HG03095 (cell line): ENCODE measurements around the gene SLCO6A1.
"Not testable (repeated sequence)": the region's sequence is repeated elsewhere in the genome, so short reads cannot be mapped to it uniquely, and the experiment has no call there.

Source experiments
- ATAC-seq: cut with Tn5 transposase; IDR thresholded peaks from one replicate; pipeline ENCODE4 v1.9.1; 2021; ENCODE audit warnings: moderate library complexity; ENCODE audit not compliant: unreplicated experiment

The SLCO6A1 gene

GRCh38 chr5:102498271-102499034 is at the start of gene SLCO6A1:
Gene SLCO6A1 (minus strand): TSS chr5:102499001. CDS start chr5:102498844, 157 bp downstream.
- no peak for ATAC-seq

DNA sequence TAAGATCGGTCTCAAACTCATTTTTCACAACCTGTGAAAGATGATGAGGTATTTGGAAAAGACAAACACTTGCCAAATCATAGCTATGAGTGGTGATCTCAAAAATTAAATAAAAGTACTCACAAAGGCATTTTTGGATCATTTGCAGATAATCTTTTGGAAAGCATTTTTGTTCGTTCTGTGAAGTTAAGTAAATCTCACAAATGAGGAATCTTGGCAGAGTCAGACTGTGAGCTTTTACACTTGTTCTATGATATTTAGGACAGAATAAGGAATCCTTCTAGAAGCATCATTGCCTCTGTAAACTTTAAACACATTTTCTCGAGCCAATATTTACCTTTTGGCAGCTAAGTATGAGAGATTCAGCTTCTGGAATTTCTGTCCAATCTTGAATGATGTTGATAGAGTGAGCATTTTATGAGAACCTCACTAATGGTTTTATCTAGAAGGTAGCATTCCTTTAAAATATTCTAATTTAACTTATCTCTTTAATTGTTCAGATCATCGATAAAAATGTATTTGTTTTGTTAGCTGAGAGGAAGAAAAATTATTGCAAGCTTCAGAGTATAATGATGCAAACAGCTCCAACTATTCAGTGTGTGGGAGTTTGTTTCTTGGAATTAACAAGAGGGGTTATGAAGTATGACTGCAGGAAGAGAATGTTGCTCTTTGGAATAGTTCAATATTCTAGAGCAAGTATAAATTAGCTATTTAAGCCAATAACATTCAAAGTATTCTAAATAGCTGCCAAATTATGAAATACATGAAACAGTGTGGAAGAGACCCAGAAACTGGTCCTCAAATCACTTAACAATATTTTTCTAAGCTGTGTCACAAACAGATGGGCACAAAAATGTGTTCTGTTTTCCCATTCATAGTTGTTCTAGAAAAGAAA is 48.6 kb upstream of the SLCO6A1 start:
- ATAC-seq, result no peak

DNA sequence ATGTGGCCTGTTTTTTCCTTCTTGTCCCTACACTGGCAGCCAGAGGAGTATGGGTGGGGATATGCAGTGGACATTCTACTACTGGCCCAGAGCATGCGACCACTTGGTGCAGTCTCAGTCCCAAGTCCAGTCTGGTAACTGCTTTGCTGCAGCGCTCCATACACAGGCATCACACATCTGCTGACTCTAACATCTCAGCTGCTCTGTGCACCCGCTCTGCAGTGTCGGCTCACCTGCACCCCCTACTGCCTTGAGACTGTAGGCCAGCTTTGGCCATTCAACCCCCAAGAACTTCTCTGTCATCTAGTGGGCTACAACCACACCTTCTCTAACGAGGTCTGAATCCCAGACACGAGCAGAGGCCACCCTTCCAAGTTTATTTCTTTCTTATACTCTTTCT is 46.4 kb upstream of the SLCO6A1 start:
- ATAC-seq, result peak; percentile 70

GRCh38 chr5:102542057-102542456 is 43.3 kb upstream of the SLCO6A1 start:
- ATAC-seq, result no peak

- no peak for ATAC-seq
Observed at GRCh38 chr5:102539996-102540728, 41.4 kb upstream of the SLCO6A1 start.

- ATAC-seq, result no peak
Observed at GRCh38 chr5:102539562-102539961, 40.8 kb upstream of the SLCO6A1 start.

GRCh38 chr5:102537011-102537410 is 38.2 kb upstream of the SLCO6A1 start:
- ATAC-seq, result no peak

- ATAC-seq, result no peak
Observed at GRCh38 chr5:102536323-102536928, 37.6 kb upstream of the SLCO6A1 start.

DNA sequence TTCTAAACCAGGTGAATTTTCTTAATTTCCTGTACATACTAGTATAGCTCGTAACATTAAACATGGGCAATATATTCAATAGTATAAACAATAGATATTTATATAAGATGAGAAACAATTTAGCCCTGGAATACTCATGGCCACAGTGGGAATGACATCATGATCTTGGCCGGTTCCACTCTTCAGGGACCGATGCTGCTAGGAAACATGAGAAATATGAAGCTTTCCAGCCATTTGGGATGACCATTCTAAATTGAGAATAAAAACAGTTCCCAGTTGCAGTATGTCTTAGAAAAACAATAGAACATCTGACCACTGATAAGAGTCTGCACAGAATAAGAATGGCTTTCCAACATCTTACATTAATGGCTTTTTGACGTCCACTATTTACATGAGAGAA is 33.3 kb upstream of the SLCO6A1 start:
- ATAC-seq, result no peak

GRCh38 chr5:102531506-102531905 is 32.7 kb upstream of the SLCO6A1 start:
- ATAC-seq, result peak; percentile 76

GRCh38 chr5:102529447-102529846 is 30.6 kb upstream of the SLCO6A1 start:
- no peak for ATAC-seq

GRCh38 chr5:102529031-102529430 is 30.2 kb upstream of the SLCO6A1 start:
- no peak for ATAC-seq

- no peak for ATAC-seq
Observed at GRCh38 chr5:102528600-102528999, 29.8 kb upstream of the SLCO6A1 start.

GRCh38 chr5:102527547-102527946 is 28.7 kb upstream of the SLCO6A1 start:
- ATAC-seq, result no peak

- peak; percentile 97 for ATAC-seq
Observed at GRCh38 chr5:102523541-102524175, 24.9 kb upstream of the SLCO6A1 start.

DNA sequence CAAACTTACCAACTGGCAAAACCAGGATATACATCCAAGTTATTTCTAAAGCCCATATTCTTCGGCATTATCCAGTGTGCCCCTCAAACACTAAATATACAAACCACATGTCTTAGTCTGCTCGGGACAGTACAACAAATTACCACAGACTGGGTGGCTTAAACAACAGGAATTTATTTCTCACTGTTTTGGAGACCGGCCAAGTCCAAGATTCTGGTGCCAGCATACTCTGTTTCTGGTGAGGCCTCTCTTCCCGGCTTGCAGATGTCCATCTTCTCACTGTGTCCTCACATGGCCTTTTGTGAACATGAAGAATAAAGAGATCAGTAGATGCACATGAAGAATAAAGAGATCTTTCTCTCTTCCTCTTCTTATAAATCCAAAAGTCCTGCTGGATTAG is 12.9 kb upstream of the SLCO6A1 start:
- ATAC-seq, result no peak

GRCh38 chr5:102491261-102491914 is 7.4 kb downstream of the SLCO6A1 start:
- ATAC-seq, result not testable (repeated sequence)

- ATAC-seq, result no peak
Observed at GRCh38 chr5:102483736-102484135, 15.1 kb downstream of the SLCO6A1 start.

DNA sequence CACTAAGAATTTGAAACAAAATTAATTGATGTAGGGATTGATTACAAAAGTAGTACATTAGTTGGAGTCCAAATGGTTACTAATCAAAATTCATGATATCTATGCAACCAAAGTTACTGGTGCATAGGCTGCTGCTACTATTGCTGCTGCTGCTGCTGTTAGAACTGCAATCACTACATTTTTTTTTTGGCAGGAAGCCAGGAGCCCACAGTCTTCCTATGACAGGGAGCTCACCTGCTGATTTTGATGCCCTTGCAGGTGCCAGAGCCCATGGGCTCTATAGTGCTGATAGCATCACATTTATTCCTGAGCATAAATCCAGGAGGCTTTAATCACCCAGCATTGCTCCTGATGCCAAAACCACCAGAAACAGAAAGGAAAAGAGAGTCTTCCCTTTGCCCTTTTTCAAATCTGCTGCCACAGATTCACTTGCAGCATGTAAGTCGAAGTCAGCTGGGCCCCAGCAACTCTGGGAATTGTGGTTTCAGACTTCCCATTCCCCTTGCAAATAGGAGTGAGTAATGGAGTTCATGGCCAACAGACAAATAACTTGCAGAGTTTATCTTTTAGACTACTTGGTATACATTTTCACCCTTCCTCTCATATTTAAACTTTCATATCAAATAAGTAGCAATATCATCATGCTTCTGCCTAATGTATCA is 17.6 kb downstream of the SLCO6A1 start:
- no peak for ATAC-seq
